GM18873 (cell line): ENCODE measurements around the gene NMNAT3.

Experiments
- ATAC-seq: cut with Tn5 transposase; IDR thresholded peaks from one replicate; pipeline ENCODE4 v1.9.1; 2021; ENCODE audit warnings: mild to moderate bottlenecking, moderate library complexity, moderate number of reproducible peaks; ENCODE audit not compliant: unreplicated experiment, low FRiP score

NMNAT3 gene

GRCh38 chr3:139524841-139525636, 152.7 kb downstream of the NMNAT3 start:
- no peak for ATAC-seq

GRCh38 chr3:139523718-139524117, 154.1 kb downstream of the NMNAT3 start:
- ATAC-seq = no peak

GRCh38 chr3:139523166-139523565, 154.6 kb downstream of the NMNAT3 start:
- ATAC-seq = no peak

- no peak for ATAC-seq
Observed at GRCh38 chr3:139522421-139522820, 155.4 kb downstream of the NMNAT3 start.

- ATAC-seq = no peak
Observed at GRCh38 chr3:139521816-139522215, 156.0 kb downstream of the NMNAT3 start.

- ATAC-seq = no peak
Observed at GRCh38 chr3:139521144-139521543, 156.6 kb downstream of the NMNAT3 start.

- ATAC-seq = no peak
Observed at GRCh38 chr3:139519998-139520737, 157.6 kb downstream of the NMNAT3 start.

GRCh38 chr3:139518926-139519842, 158.6 kb downstream of the NMNAT3 start:
- no peak for ATAC-seq

- ATAC-seq = no peak
Observed at GRCh38 chr3:139518306-139518705, 159.5 kb downstream of the NMNAT3 start.

GRCh38 chr3:139517321-139518065, 160.3 kb downstream of the NMNAT3 start:
- ATAC-seq = no peak

GRCh38 chr3:139514741-139515140, 163.0 kb downstream of the NMNAT3 start:
- no peak for ATAC-seq
